HEK293 (cell line): ENCODE data around the gene SIX3.

Source experiments
- CTCF ChIA-PET: fragments of 350-600 bp; formaldehyde crosslinking; extraction: SDS; loops from one replicate; lab custom pipeline; 2021; ENCODE audit warnings: antibody characterized with exemption; lab: Yijun Ruan, JAX
- POLR2A ChIA-PET: fragments of 300-600 bp; formaldehyde crosslinking; extraction: SDS; loops from one replicate; lab custom pipeline; 2020; ENCODE audit warnings: antibody characterized with exemption, inconsistent platforms; lab: Yijun Ruan, JAX
- H3K27ac ChIP-seq: fragments of 200-500 bp; sonication (Bioruptor generic); 2 replicates; pipeline ENCODE4 v1.5.1; 2014; ENCODE audit warnings: low read depth, low read length, control low read depth, inconsistent platforms; ENCODE audit errors: extremely low read depth
- H3K36me3 ChIP-seq, 2 experiments: fragments of 200-500 bp in 1 of 2; sonication (Bioruptor generic) in 1 of 2; 1 replicate in 1 of 2; 2 replicates in 1 of 2; pipeline ENCODE4 v1.5.1; 2014 to 2017; ENCODE audit warnings: inconsistent platforms in 2 of 2, low read length in 2 of 2; ENCODE audit not compliant: control insufficient read depth in 2 of 2, insufficient read depth in 1 of 2
- H3K4me1 ChIP-seq: fragments of 200-500 bp; sonication (Bioruptor generic); 2 replicates; pipeline ENCODE4 v1.5.1; 2014; ENCODE audit warnings: mild to moderate bottlenecking, low read length, inconsistent platforms; ENCODE audit not compliant: control insufficient read depth, insufficient read depth
- H3K4me3 ChIP-seq: 2 replicates; pipeline ENCODE4 v1.5.1; 2011; ENCODE audit warnings: low read depth, mild to moderate bottlenecking, control low read depth, low read length, moderate library complexity
- H3K9me3 ChIP-seq: fragments of 200-500 bp; sonication (Bioruptor generic); 2 replicates; pipeline ENCODE4 v1.5.1; 2014; ENCODE audit warnings: low read depth, low read length, inconsistent platforms; ENCODE audit not compliant: control insufficient read depth, insufficient read depth
- BCL11A ChIP-seq: fragments of 450-650 bp; formaldehyde crosslinking; IDR thresholded peaks from 2 replicates; pipeline ENCODE4 v1.5.1; 2016; ENCODE audit warnings: low read depth, missing biosample characterization, missing genetic modification characterization
- HOXD13 ChIP-seq: sonication (generic); formaldehyde crosslinking; IDR thresholded peaks from 2 replicates; pipeline ENCODE4 v1.8.0; 2022; ENCODE audit warnings: missing genetic modification reagents, borderline replicate concordance
- SALL2 ChIP-seq: fragments of 450-650 bp; formaldehyde crosslinking; IDR thresholded peaks from 2 replicates; pipeline ENCODE4 v1.5.0; 2017; ENCODE audit warnings: missing biosample characterization, mild to moderate bottlenecking, missing genetic modification characterization, borderline replicate concordance
- TCF7L2 ChIP-seq: IDR thresholded peaks from 2 replicates; pipeline ENCODE4 v1.6.1; 2011; ENCODE audit warnings: low read depth, mild to moderate bottlenecking, inconsistent platforms, low read length, moderate library complexity, borderline replicate concordance
- ZFP3 ChIP-seq: fragments of 450-650 bp; formaldehyde crosslinking; IDR thresholded peaks from 2 replicates; pipeline ENCODE4 v1.5.1; 2016; ENCODE audit warnings: low read depth, missing biosample characterization, missing genetic modification characterization
- ZNF133 ChIP-seq: fragments of 450-650 bp; formaldehyde crosslinking; IDR thresholded peaks from 2 replicates; pipeline ENCODE4 v1.5.1; 2016; ENCODE audit warnings: missing biosample characterization, missing genetic modification characterization
- ZNF138 ChIP-seq: fragments of 450-650 bp; formaldehyde crosslinking; IDR thresholded peaks from 2 replicates; pipeline ENCODE4 v1.5.1; 2016; ENCODE audit warnings: missing biosample characterization, missing genetic modification characterization, borderline replicate concordance
- ZNF140 ChIP-seq: fragments of 450-650 bp; formaldehyde crosslinking; IDR thresholded peaks from 2 replicates; pipeline ENCODE4 v1.5.1; 2016; ENCODE audit warnings: missing biosample characterization, missing genetic modification characterization
- ZNF175 ChIP-seq: fragments of 450-650 bp; formaldehyde crosslinking; IDR thresholded peaks from 2 replicates; pipeline ENCODE4 v1.5.1; 2016; ENCODE audit warnings: missing biosample characterization, missing genetic modification characterization
- ZNF280D ChIP-seq: fragments of 450-650 bp; formaldehyde crosslinking; IDR thresholded peaks from 2 replicates; pipeline ENCODE4 v1.5.1; 2016; ENCODE audit warnings: missing biosample characterization, missing genetic modification characterization
- ZNF350 ChIP-seq: fragments of 450-650 bp; formaldehyde crosslinking; IDR thresholded peaks from 2 replicates; pipeline ENCODE4 v1.5.0; 2017; ENCODE audit warnings: missing biosample characterization, mild to moderate bottlenecking, missing genetic modification characterization
- ZNF404 ChIP-seq: fragments of 450-650 bp; formaldehyde crosslinking; IDR thresholded peaks from 2 replicates; pipeline ENCODE4 v1.5.1; 2017; ENCODE audit warnings: missing biosample characterization, missing genetic modification characterization
- ZNF518A ChIP-seq: fragments of 450-650 bp; formaldehyde crosslinking; conservative IDR thresholded peaks from 2 replicates; pipeline ENCODE4 v1.5.1; 2016; ENCODE audit warnings: low read depth, missing biosample characterization, missing genetic modification characterization
- ZNF544 ChIP-seq: fragments of 450-650 bp; formaldehyde crosslinking; IDR thresholded peaks from 2 replicates; pipeline ENCODE4 v1.5.0; 2017; ENCODE audit warnings: missing biosample characterization, missing genetic modification characterization
- ZNF560 ChIP-seq: fragments of 450-650 bp; formaldehyde crosslinking; IDR thresholded peaks from 2 replicates; pipeline ENCODE4 v1.5.1; 2017; ENCODE audit warnings: missing biosample characterization, missing genetic modification characterization, borderline replicate concordance
- ZNF626 ChIP-seq: fragments of 450-650 bp; sonication (Bioruptor Pico); formaldehyde crosslinking; IDR thresholded peaks from 2 replicates; pipeline ENCODE4 v1.5.1; 2018; ENCODE audit warnings: missing biosample characterization, missing genetic modification characterization, inconsistent platforms
- ZNF677 ChIP-seq: fragments of 450-650 bp; IDR thresholded peaks from 2 replicates; pipeline ENCODE4 v1.5.0; 2018; ENCODE audit warnings: missing biosample characterization, mild to moderate bottlenecking, missing genetic modification characterization, moderate library complexity
- ZNF792 ChIP-seq: fragments of 450-650 bp; formaldehyde crosslinking; IDR thresholded peaks from 2 replicates; pipeline ENCODE4 v1.5.1; 2016; ENCODE audit warnings: missing biosample characterization, missing genetic modification characterization
- ZSCAN18 ChIP-seq: fragments of 450-650 bp; formaldehyde crosslinking; IDR thresholded peaks from 2 replicates; pipeline ENCODE4 v1.5.1; 2016; ENCODE audit warnings: missing biosample characterization, missing genetic modification characterization

Gene SIX3

GRCh38 chr2:44956843-44957242 is 15.3 kb downstream of the SIX3 start:
- ChIA-PET POLR2A (no interaction called here), CTCF (interaction anchor here (0.6 to 6.5 kb wide), 20 partner anchors 10 to 1082 kb away, joined by 3 to 113 read pairs (median 6); no protein-coding TSS in a partner anchor)

GRCh38 chr2:44957656-44958327 is 16.3 kb downstream of the SIX3 start:
- no peak for TF ChIP-seq ZNF140 (tag by site-specific recombination)
- no peak for TF ChIP-seq ZNF133 (tag by site-specific recombination)
- no peak for TF ChIP-seq ZNF280D (tag by site-specific recombination)
- no peak for TF ChIP-seq ZNF560 (tag by site-specific recombination)
- no peak for TF ChIP-seq HOXD13 (CRISPR knock-in tag)
- TF ChIP-seq ZNF138 (tag by site-specific recombination) = no peak
- no peak for TF ChIP-seq ZNF792 (tag by site-specific recombination)
- TF ChIP-seq ZSCAN18 (tag by site-specific recombination) = no peak
- TF ChIP-seq ZNF626 = no peak
- TF ChIP-seq ZNF544 (tag by site-specific recombination) = no peak
- TF ChIP-seq ZFP3 = no peak
- no peak for TF ChIP-seq SALL2 (tag by site-specific recombination)
- TF ChIP-seq ZNF677 (tag by site-specific recombination) = no peak
- POLR2A ChIA-PET = no interaction called here

More at GRCh38 chr2:44956843-44957242, 15.3 kb downstream of the SIX3 start:
- TF ChIP-seq TCF7L2 = no peak
- TF ChIP-seq BCL11A (tag by site-specific recombination) = no peak
- no peak for TF ChIP-seq ZNF350 (tag by site-specific recombination)
- no peak for TF ChIP-seq ZNF404
- TF ChIP-seq ZNF518A = no peak
- no peak for TF ChIP-seq ZNF175
- no peaks in the 10 kb centered on the region for H3K9me3 ChIP-seq
- peaks cover 3% of the 10 kb centered on the region; the same call in 1 of the 2 replicates for H3K4me1 ChIP-seq
- H3K27ac ChIP-seq = no peak overlapping the region
- no peaks in the 10 kb centered on the region for H3K36me3 ChIP-seq
- H3K4me3 ChIP-seq = no peak overlapping the region

More at GRCh38 chr2:44957656-44958327, 16.3 kb downstream of the SIX3 start:
- H3K9me3 ChIP-seq = no peaks in the 10 kb centered on the region
- CTCF ChIA-PET = interaction anchor here (0.6 to 6.5 kb wide), 9 partner anchors 16 to 978 kb away, joined by 3 to 113 read pairs (median 5); no protein-coding TSS in a partner anchor
- H3K4me3 ChIP-seq = no peak overlapping the region
- no peaks in the 10 kb centered on the region for H3K36me3 ChIP-seq
- peaks cover 3% of the 10 kb centered on the region; the same call in 1 of the 2 replicates for H3K4me1 ChIP-seq
- H3K27ac ChIP-seq = no peak overlapping the region
